ENCODE measurements around the gene TMEM212. TPM values are rescaled to one million over a fixed set of nuclear protein-coding genes. Genes with fewer than 3 reads are reported as not detected.

Gene TMEM212
- not detected in 2 replicates for total RNA-seq

GRCh38 chr3:171842864-171843518, at the start of gene TMEM212:
Gene TMEM212 (plus strand): TSS chr3:171843349. CDS start chr3:171843384, 35 bp downstream.

GRCh38 chr3:171809861-171810628, 33.1 kb upstream of the TMEM212 start, which contains the start of gene PLD1:
Gene PLD1 (minus strand): TSS chr3:171810483. CDS start chr3:171738051, 72,432 bp downstream.

Other genes starting within 250 kb of the TMEM212 start
- gene PLD1, start 32.9 kb upstream of the TMEM212 start, total RNA-seq, result 36.4 and 98.1 TPM in 2 replicates
- gene FNDC3B, start 196.2 kb downstream of the TMEM212 start, total RNA-seq, result 60.5 and 223 TPM in 2 replicates

Data from bladder microvascular endothelial cell (primary cell).